ENCODE results near the gene FOXJ1. TPM values are rescaled to one million over a fixed set of nuclear protein-coding genes. Genes with fewer than 3 reads are reported as not detected.

The FOXJ1 gene
- total and polyA plus RNA-seq, 4 donors, result 32.5 to 95.0 (median 50.3) TPM

- 90 to 93% methylated on average over 10 of the region's 10 CpGs for WGBS, 2 donors
- Histone ChIP-seq H3K36me3 (ENCODE audit: control insufficient read depth in 4 of 4, insufficient read depth in 4 of 4, low read length in 4 of 4) (peaks cover 0 to 2% (median 0%) of the 10 kb centered on the region in 4 donors), H3K27me3 (ENCODE audit: control insufficient read depth in 3 of 3, insufficient read depth in 3 of 3, low read length in 2 of 3) (no peaks in the 10 kb centered on the region), H3K9ac (ENCODE audit: insufficient read depth in 1 of 2, low read length in 2 of 2) (no peak overlapping the region), H3K4me3 (no peak overlapping the region), H3K27ac (ENCODE audit: low read depth in 1 of 2, low read length in 1 of 2) (no peak overlapping the region), H3K9me3 (ENCODE audit: control insufficient read depth in 4 of 4, insufficient read depth in 3 of 4, low read length in 3 of 4) (no peaks in the 10 kb centered on the region), H3K4me1 (ENCODE audit: control insufficient read depth in 5 of 5, insufficient read depth in 5 of 5, low read length in 5 of 5) (peaks cover 0 to 8% (median 0%) of the 10 kb centered on the region in 5 donors)
- TF ChIP-seq CTCF (IDR thresholded peaks at IDR 0.05; ENCODE audit: control extremely low read depth, extremely low read depth), result no peak
- ATAC-seq (ENCODE audit: insufficient read depth, low FRiP score), result no peak
- no peak for DNase-seq
Observed at GRCh38 chr17:76154936-76155845, 14.1 kb upstream of the FOXJ1 start.

GRCh38 chr17:76154292-76154691 is 13.2 kb upstream of the FOXJ1 start:
- no peak for TF ChIP-seq CTCF (IDR thresholded peaks at IDR 0.05; ENCODE audit: control extremely low read depth, extremely low read depth)
- no peaks in the 10 kb centered on the region for H3K9me3 ChIP-seq (ENCODE audit: control insufficient read depth in 4 of 4, insufficient read depth in 3 of 4, low read length in 3 of 4)
- DNase-seq, result no peak

GRCh38 chr17:76153640-76154039 is 12.6 kb upstream of the FOXJ1 start:
- no peak overlapping the region for H3K9ac ChIP-seq (ENCODE audit: insufficient read depth in 1 of 2, low read length in 2 of 2)
- 66 to 86% methylated on average over 5 of the region's 5 CpGs for WGBS, 2 donors
- no peak overlapping the region for H3K27ac ChIP-seq (ENCODE audit: low read depth in 1 of 2, low read length in 1 of 2)
- DNase-seq (peak; percentile 48 to 65 (median 62)), ATAC-seq (ENCODE audit: insufficient read depth, low FRiP score) (no peak)
- H3K9me3 ChIP-seq (ENCODE audit: control insufficient read depth in 4 of 4, insufficient read depth in 3 of 4, low read length in 3 of 4), result no peaks in the 10 kb centered on the region
- no peak for TF ChIP-seq CTCF (IDR thresholded peaks at IDR 0.05; ENCODE audit: control extremely low read depth, extremely low read depth)
- no peak overlapping the region for H3K4me3 ChIP-seq
- peaks cover 0 to 8% (median 0%) of the 10 kb centered on the region in 5 donors for H3K4me1 ChIP-seq (ENCODE audit: control insufficient read depth in 5 of 5, insufficient read depth in 5 of 5, low read length in 5 of 5)
- peaks cover 0 to 2% (median 0%) of the 10 kb centered on the region in 4 donors for H3K36me3 ChIP-seq (ENCODE audit: control insufficient read depth in 4 of 4, insufficient read depth in 4 of 4, low read length in 4 of 4)
- no peaks in the 10 kb centered on the region for H3K27me3 ChIP-seq (ENCODE audit: control insufficient read depth in 3 of 3, insufficient read depth in 3 of 3, low read length in 2 of 3)

More at GRCh38 chr17:76154292-76154691, 13.2 kb upstream of the FOXJ1 start:
- ATAC-seq (ENCODE audit: insufficient read depth, low FRiP score), result no peak
- peaks cover 0 to 8% (median 0%) of the 10 kb centered on the region in 5 donors for H3K4me1 ChIP-seq (ENCODE audit: control insufficient read depth in 5 of 5, insufficient read depth in 5 of 5, low read length in 5 of 5)
- no peak overlapping the region for H3K9ac ChIP-seq (ENCODE audit: insufficient read depth in 1 of 2, low read length in 2 of 2)
- H3K27ac ChIP-seq (ENCODE audit: low read depth in 1 of 2, low read length in 1 of 2), result no peak overlapping the region
- peaks cover 0 to 2% (median 0%) of the 10 kb centered on the region in 4 donors for H3K36me3 ChIP-seq (ENCODE audit: control insufficient read depth in 4 of 4, insufficient read depth in 4 of 4, low read length in 4 of 4)
- 96 to 97% methylated on average over 3 of the region's 3 CpGs for WGBS, 2 donors
- no peaks in the 10 kb centered on the region for H3K27me3 ChIP-seq (ENCODE audit: control insufficient read depth in 3 of 3, insufficient read depth in 3 of 3, low read length in 2 of 3)
- H3K4me3 ChIP-seq, result no peak overlapping the region

Data from lung (tissue), 12 donors.